K562 (cell line): ENCODE results near the gene TMEM69. TPM values are rescaled to one million over a fixed set of nuclear protein-coding genes. Genes with fewer than 3 reads are reported as not detected.

Experiments
- ARID2 ChIP-seq: fragments of 450-650 bp; IDR thresholded peaks from 2 replicates; pipeline ENCODE4 v1.6.1; 2017; ENCODE audit warnings: antibody characterized with exemption, mild to moderate bottlenecking
- BRF1 ChIP-seq: IDR thresholded peaks from 3 replicates; pipeline ENCODE4 v1.6.1; 2011; ENCODE audit warnings: borderline replicate concordance, mild to moderate bottlenecking; ENCODE audit not compliant: insufficient read length; ENCODE audit errors: extremely low read depth
- E2F5 ChIP-seq: sonication (generic); formaldehyde crosslinking; IDR thresholded peaks from 2 replicates; pipeline ENCODE4 v1.8.0; 2022; ENCODE audit warnings: mild to moderate bottlenecking, missing genetic modification reagents
- GABPB1 ChIP-seq: sonication (generic); formaldehyde crosslinking; IDR thresholded peaks from 2 replicates; pipeline ENCODE4 v1.8.0; 2022; ENCODE audit warnings: mild to moderate bottlenecking, missing genetic modification reagents
- GABPB2 ChIP-seq: fragments of 250-450 bp; sonication (Bioruptor Pico); conservative IDR thresholded peaks from 2 replicates; pipeline ENCODE4 v1.5.1; 2021; ENCODE audit warnings: mild to moderate bottlenecking
- HCFC1 ChIP-seq: IDR thresholded peaks from 2 replicates; pipeline ENCODE4 v1.6.1; 2012; ENCODE audit warnings: low read depth, low read length, improper control_type of control experiment
- HNRNPK ChIP-seq: fragments of 200-400 bp; formaldehyde crosslinking; IDR thresholded peaks from one replicate; pipeline ENCODE4 v1.6.1; 2018; ENCODE audit warnings: mild to moderate bottlenecking, low read depth, low read length; ENCODE audit not compliant: poor library complexity, severe bottlenecking
- HNRNPLL ChIP-seq: fragments of 200-400 bp; formaldehyde crosslinking; IDR thresholded peaks from 2 replicates; pipeline ENCODE4 v1.6.1; 2017; ENCODE audit warnings: low read length, low read depth, mild to moderate bottlenecking; ENCODE audit not compliant: poor library complexity, severe bottlenecking
- MTF1 ChIP-seq: fragments of 250-450 bp; sonication (Bioruptor Pico); IDR thresholded peaks from 2 replicates; pipeline ENCODE4 v1.9.0; 2021; ENCODE audit warnings: moderate library complexity, mild to moderate bottlenecking, inconsistent platforms, borderline replicate concordance
- NCOA2 ChIP-seq, 2 experiments: fragments of 450-650 bp; IDR thresholded peaks; 2 replicates each; pipeline ENCODE4 v1.6.1; 2018; ENCODE audit warnings: mild to moderate bottlenecking in 2 of 2, moderate library complexity in 1 of 2; ENCODE audit not compliant: partially characterized antibody in 2 of 2
- NFE2 ChIP-seq: IDR thresholded peaks from 2 replicates; pipeline ENCODE4 v1.6.1; 2014; ENCODE audit warnings: antibody characterized with exemption, low read depth
- NKRF ChIP-seq: fragments of 450-650 bp; IDR thresholded peaks from 2 replicates; pipeline ENCODE4 v1.6.1; 2016; ENCODE audit warnings: borderline replicate concordance
- NR2C2 ChIP-seq, 2 experiments: fragments of 200-800 bp in 1 of 2; sonication (Bioruptor generic) in 1 of 2; sonication (generic) in 1 of 2; formaldehyde crosslinking in 1 of 2; IDR thresholded peaks; 2 replicates each; pipeline versions ENCODE4 v1.6.1 to v1.8.0; 2016 to 2022; ENCODE audit warnings: mild to moderate bottlenecking in 1 of 2, missing compliant biosample characterization in 1 of 2, missing genetic modification characterization in 1 of 2, missing genetic modification reagents in 1 of 2
- PURB ChIP-seq: sonication (generic); formaldehyde crosslinking; IDR thresholded peaks from 2 replicates; pipeline ENCODE4 v1.9.0; 2021; ENCODE audit warnings: low read depth, mild to moderate bottlenecking, missing genetic modification reagents
- RAD51 ChIP-seq: fragments of 450-650 bp; IDR thresholded peaks from 2 replicates; pipeline ENCODE4 v1.7.1; 2016; ENCODE audit warnings: low read depth, mild to moderate bottlenecking, borderline replicate concordance
- RBM15 ChIP-seq: fragments of 200-400 bp; formaldehyde crosslinking; IDR thresholded peaks from 2 replicates; pipeline ENCODE4 v1.6.1; 2018; ENCODE audit warnings: mild to moderate bottlenecking, low read length, moderate library complexity; ENCODE audit not compliant: insufficient read depth
- RNF2 ChIP-seq: sonication (generic); IDR thresholded peaks from 2 replicates; pipeline ENCODE4 v1.6.1; 2016
- SLC30A9 ChIP-seq: fragments of 250-450 bp; sonication (Bioruptor Pico); IDR thresholded peaks from 2 replicates; pipeline ENCODE4 v1.8.0; 2022; ENCODE audit warnings: mild to moderate bottlenecking, moderate library complexity
- SP1 ChIP-seq: sonication (generic); formaldehyde crosslinking; IDR thresholded peaks from 2 replicates; pipeline ENCODE4 v1.8.1; 2022; ENCODE audit warnings: mild to moderate bottlenecking, missing genetic modification reagents
- USF1 ChIP-seq: sonication (generic); formaldehyde crosslinking; IDR thresholded peaks from 2 replicates; pipeline ENCODE4 v1.9.0; 2022; ENCODE audit warnings: mild to moderate bottlenecking, missing genetic modification reagents
- ZNF263 ChIP-seq: sonication (generic); formaldehyde crosslinking; IDR thresholded peaks from 2 replicates; pipeline ENCODE4 v1.8.0; 2022; ENCODE audit warnings: mild to moderate bottlenecking, missing genetic modification reagents, borderline replicate concordance
- ZNF766 ChIP-seq: fragments of 200-800 bp; sonication (Bioruptor generic); conservative IDR thresholded peaks from 2 replicates; pipeline ENCODE4 v1.6.1; 2016; ENCODE audit warnings: missing genetic modification characterization, missing compliant biosample characterization
- ZNF77 ChIP-seq: fragments of 250-450 bp; sonication (Bioruptor Pico); IDR thresholded peaks from 2 replicates; pipeline ENCODE4 v1.5.0; 2020
- polyA plus RNA-seq, 8 experiments: library from polyadenylated mRNA; depleted of rRNA in 4 of 8; stranded (reverse) in 5 of 8; unstranded in 3 of 8; fragments of >200 nt; fragmentation: Nextera tagmentation in 2 of 8; fragmentation: Illumina TruSeq in 1 of 8; extraction: Ambion mirVana in 2 of 8; extraction: Trizol in 1 of 8; gene quantifications; 2 replicates each; pipeline versions ENCODE4 v1.2.1 to v1.2.3, GENCODE V29; 2011 to 2014; ENCODE audit warnings: inconsistent platforms in 1 of 8, missing spikeins in 1 of 8
- total RNA-seq, 7 experiments: library from RNA; depleted of rRNA in 6 of 7; stranded (reverse); fragments of >200 nt in 6 of 7; fragmentation: Illumina TruSeq in 2 of 7; extraction: Trizol in 2 of 7; gene quantifications; 2 replicates each; pipeline versions ENCODE4 v1.2.1 to v1.2.3, GENCODE V29; 2011 to 2021; ENCODE audit warnings: low replicate concordance in 1 of 7

Gene TMEM69
- total and polyA plus RNA-seq, 9 of the 15 experiments (the other 6 are each of a cell fraction or from before 2014, with no cell fraction given), result 47.3 to 248 (median 103) TPM

- TF ChIP-seq SP1 (CRISPR knock-in tag), result no peak
- peak; percentile 75; the same call in 1 of the 2 replicates for TF ChIP-seq ZNF263 (CRISPR knock-in tag)
- TF ChIP-seq RBM15, result no peak
- TF ChIP-seq NKRF, result peak; percentile 84
- peak; percentile 26; the same call in 1 of the 2 replicates for TF ChIP-seq USF1 (CRISPR knock-in tag)
- peak; percentile 82 for TF ChIP-seq NR2C2 (CRISPR knock-in tag; IDR thresholded peaks at IDR 0.05)
- no peak for TF ChIP-seq NR2C2 (tag; IDR thresholded peaks at IDR 0.05)
- no peak for TF ChIP-seq ZNF77 (CRISPR knock-in tag)
- peak; percentile 60 for TF ChIP-seq HCFC1
- TF ChIP-seq HNRNPK, result no peak
- 0 out of 2 replicates have a peak, but pooled peaks have one; percentile 31 for TF ChIP-seq MTF1 (CRISPR knock-in tag)
- TF ChIP-seq RAD51, result no peak; the same call in 1 of the 2 replicates
- no peak for TF ChIP-seq SLC30A9 (CRISPR knock-in tag)
- no peak for TF ChIP-seq GABPB2 (CRISPR knock-in tag)
- no peak for TF ChIP-seq GABPB1 (CRISPR knock-in tag)
- no peak for TF ChIP-seq NFE2
- TF ChIP-seq RNF2, result no peak; the same call in 1 of the 2 replicates
- no peak for TF ChIP-seq BRF1
- TF ChIP-seq E2F5 (CRISPR knock-in tag), result peak; percentile 90
- TF ChIP-seq ARID2, result no peak
- TF ChIP-seq HNRNPLL, result peak; percentile 98
- TF ChIP-seq ZNF766, result no peak
- TF ChIP-seq PURB (CRISPR knock-in tag), result no peak
- TF ChIP-seq NCOA2 (IDR thresholded peaks at IDR 0.05; ENCODE audit: partially characterized antibody in 2 of 2), result no peak
Measured at GRCh38 chr1:45686288-45687013, 1.5 kb upstream of the TMEM69 start, which contains the start of gene GPBP1L1 (continued).
